DND-41 (cell line): ENCODE results near the gene UBAC1.

ENCODE experiments used
- ATAC-seq: fragments of 200-7000 bp; cut with Tn5 transposase; 3 replicates; pipeline ENCODE4 v1.9.1; 2021; ENCODE audit warnings: low read depth; ENCODE audit not compliant: insufficient read depth
- DNase-seq: peaks from one replicate; pipeline ENCODE4 v3.0.0-alpha.2; 2020
- H2AFZ ChIP-seq: 2 replicates; pipeline ENCODE4 v1.6.0; 2012; ENCODE audit warnings: low read depth, low read length
- H3K27ac ChIP-seq: 2 replicates; pipeline ENCODE4 v1.5.1; 2012; ENCODE audit warnings: low read length, inconsistent platforms
- H3K27me3 ChIP-seq: fragments of 200-600 bp; sonication (generic); 2 replicates; pipeline ENCODE4 v1.6.0; 2012; ENCODE audit warnings: low read length, mild to moderate bottlenecking, inconsistent platforms; ENCODE audit not compliant: insufficient read depth, poor library complexity
- H3K36me3 ChIP-seq: 2 replicates; pipeline ENCODE4 v1.5.1; 2012; ENCODE audit warnings: low read length, inconsistent platforms; ENCODE audit not compliant: insufficient read depth
- H3K4me1 ChIP-seq: 2 replicates; pipeline ENCODE4 v1.5.1; 2012; ENCODE audit warnings: mild to moderate bottlenecking, low read length; ENCODE audit not compliant: insufficient read depth
- H3K4me2 ChIP-seq: 2 replicates; pipeline ENCODE4 v1.6.0; 2012; ENCODE audit warnings: mild to moderate bottlenecking, moderate library complexity, low read length, inconsistent platforms; ENCODE audit not compliant: insufficient read depth
- H3K4me3 ChIP-seq, 2 experiments: fragments of 200-600 bp in 1 of 2; shearing (Covaris generic) in 1 of 2; 2 replicates each; pipeline ENCODE4 v1.5.1; 2012 to 2016; ENCODE audit warnings: inconsistent platforms in 2 of 2, low read length in 2 of 2, mild to moderate bottlenecking in 2 of 2, low read depth in 1 of 2, moderate library complexity in 1 of 2
- H3K79me2 ChIP-seq: 2 replicates; pipeline ENCODE4 v1.6.0; 2012; ENCODE audit warnings: low read length, inconsistent platforms; ENCODE audit not compliant: insufficient read depth
- H3K9ac ChIP-seq: 2 replicates; pipeline ENCODE4 v1.6.0; 2012; ENCODE audit warnings: low read depth, mild to moderate bottlenecking, inconsistent platforms, low read length, moderate library complexity
- H3K9me3 ChIP-seq: 2 replicates; pipeline ENCODE4 v1.5.1; 2012; ENCODE audit warnings: low read length, moderate library complexity, mild to moderate bottlenecking, inconsistent platforms; ENCODE audit not compliant: insufficient read depth, severe bottlenecking
- H4K20me1 ChIP-seq: 2 replicates; pipeline ENCODE4 v1.6.0; 2012; ENCODE audit warnings: low read length; ENCODE audit not compliant: insufficient read depth
- CTCF ChIP-seq: IDR thresholded peaks from 2 replicates; pipeline ENCODE4 v1.5.1; 2012; ENCODE audit warnings: borderline replicate concordance, low read length, moderate library complexity, mild to moderate bottlenecking; ENCODE audit not compliant: poor library complexity, severe bottlenecking; ENCODE audit errors: extremely low read depth
- EZH2 ChIP-seq: IDR thresholded peaks from 3 replicates; pipeline ENCODE4 v1.6.1; 2012; ENCODE audit warnings: borderline replicate concordance, low read depth, mild to moderate bottlenecking, moderate library complexity, low read length, inconsistent platforms; ENCODE audit not compliant: severe bottlenecking

UBAC1 gene

GRCh38 chr9:135950135-135950682, 11.0 kb downstream of the UBAC1 start:
- TF ChIP-seq EZH2 (no peak), CTCF (no peak)
- Histone ChIP-seq H3K9me3 (no peaks in the 10 kb centered on the region), H3K27ac (no peak overlapping the region), H3K36me3 (peaks cover 59% of the 10 kb centered on the region), H3K9ac (no peak overlapping the region), H3K79me2 (no peaks in the 10 kb centered on the region), H3K4me2 (no peak overlapping the region), H3K4me1 (no peaks in the 10 kb centered on the region), H3K27me3 (no peaks in the 10 kb centered on the region), H2AFZ (no peak overlapping the region), H4K20me1 (peaks cover 30% of the 10 kb centered on the region), H3K4me3 (no peak overlapping the region)
- DNase-seq, result no peak
- ATAC-seq, result no peak

GRCh38 chr9:135949501-135950134, 11.6 kb downstream of the UBAC1 start:
- Histone ChIP-seq H3K36me3 (peaks cover 65% of the 10 kb centered on the region), H3K79me2 (no peaks in the 10 kb centered on the region), H2AFZ (no peak overlapping the region), H3K27me3 (no peaks in the 10 kb centered on the region), H3K4me1 (no peaks in the 10 kb centered on the region), H4K20me1 (peaks cover 30% of the 10 kb centered on the region), H3K27ac (no peak overlapping the region), H3K9ac (no peak overlapping the region), H3K4me3 (no peak overlapping the region), H3K4me2 (no peak overlapping the region), H3K9me3 (no peaks in the 10 kb centered on the region)
- DNase-seq (no peak), ATAC-seq (no peak)
- TF ChIP-seq CTCF (no peak), EZH2 (no peak)

- Histone ChIP-seq H3K4me1 (no peaks in the 10 kb centered on the region), H3K9ac (no peak overlapping the region), H3K79me2 (no peaks in the 10 kb centered on the region), H3K27me3 (no peaks in the 10 kb centered on the region), H3K36me3 (peaks cover 65% of the 10 kb centered on the region), H2AFZ (no peak overlapping the region), H4K20me1 (peaks cover 29% of the 10 kb centered on the region), H3K4me3 (no peak overlapping the region), H3K27ac (no peak overlapping the region), H3K9me3 (no peaks in the 10 kb centered on the region), H3K4me2 (no peak overlapping the region)
- no peak for TF ChIP-seq CTCF
- DNase-seq (no peak), ATAC-seq (no peak)
These were observed 12.2 kb downstream of the UBAC1 start for GRCh38 chr9:135948968-135949367.
